ENCODE data around the gene GRIPAP1.
"Not testable (repeated sequence)": the region's sequence is repeated elsewhere in the genome, so short reads cannot be mapped to it uniquely, and the experiment has no call there.

GRCh38 chrX:48980341-48980740, 21.7 kb downstream of the GRIPAP1 start:
- not testable (repeated sequence) for TF ChIP-seq TERF1 (CRISPR knock-in tag; IDR thresholded peaks at IDR 0.05); ERF (CRISPR knock-in tag; IDR thresholded peaks at IDR 0.05); CBX1 (IDR thresholded peaks at IDR 0.05; ENCODE audit: low read depth); FOXP1 (IDR thresholded peaks at IDR 0.05); FOXP1 (CRISPR knock-in tag; IDR thresholded peaks at IDR 0.05); KAT7 (CRISPR knock-in tag; IDR thresholded peaks at IDR 0.05; ENCODE audit: borderline replicate concordance); MBNL3 (CRISPR knock-in tag; conservative IDR thresholded peaks at IDR 0.05); POLR2AphosphoS2 (IDR thresholded peaks at IDR 0.05; ENCODE audit: low read depth, low read length)
- TF ChIP-seq, protein P1, sequence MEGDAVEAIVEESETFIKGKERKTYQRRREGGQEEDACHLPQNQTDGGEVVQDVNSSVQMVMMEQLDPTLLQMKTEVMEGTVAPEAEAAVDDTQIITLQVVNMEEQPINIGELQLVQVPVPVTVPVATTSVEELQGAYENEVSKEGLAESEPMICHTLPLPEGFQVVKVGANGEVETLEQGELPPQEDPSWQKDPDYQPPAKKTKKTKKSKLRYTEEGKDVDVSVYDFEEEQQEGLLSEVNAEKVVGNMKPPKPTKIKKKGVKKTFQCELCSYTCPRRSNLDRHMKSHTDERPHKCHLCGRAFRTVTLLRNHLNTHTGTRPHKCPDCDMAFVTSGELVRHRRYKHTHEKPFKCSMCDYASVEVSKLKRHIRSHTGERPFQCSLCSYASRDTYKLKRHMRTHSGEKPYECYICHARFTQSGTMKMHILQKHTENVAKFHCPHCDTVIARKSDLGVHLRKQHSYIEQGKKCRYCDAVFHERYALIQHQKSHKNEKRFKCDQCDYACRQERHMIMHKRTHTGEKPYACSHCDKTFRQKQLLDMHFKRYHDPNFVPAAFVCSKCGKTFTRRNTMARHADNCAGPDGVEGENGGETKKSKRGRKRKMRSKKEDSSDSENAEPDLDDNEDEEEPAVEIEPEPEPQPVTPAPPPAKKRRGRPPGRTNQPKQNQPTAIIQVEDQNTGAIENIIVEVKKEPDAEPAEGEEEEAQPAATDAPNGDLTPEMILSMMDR (CRISPR knock-in tag; IDR thresholded peaks at IDR 0.05), result not testable (repeated sequence)
- TF ChIP-seq, protein P2, sequence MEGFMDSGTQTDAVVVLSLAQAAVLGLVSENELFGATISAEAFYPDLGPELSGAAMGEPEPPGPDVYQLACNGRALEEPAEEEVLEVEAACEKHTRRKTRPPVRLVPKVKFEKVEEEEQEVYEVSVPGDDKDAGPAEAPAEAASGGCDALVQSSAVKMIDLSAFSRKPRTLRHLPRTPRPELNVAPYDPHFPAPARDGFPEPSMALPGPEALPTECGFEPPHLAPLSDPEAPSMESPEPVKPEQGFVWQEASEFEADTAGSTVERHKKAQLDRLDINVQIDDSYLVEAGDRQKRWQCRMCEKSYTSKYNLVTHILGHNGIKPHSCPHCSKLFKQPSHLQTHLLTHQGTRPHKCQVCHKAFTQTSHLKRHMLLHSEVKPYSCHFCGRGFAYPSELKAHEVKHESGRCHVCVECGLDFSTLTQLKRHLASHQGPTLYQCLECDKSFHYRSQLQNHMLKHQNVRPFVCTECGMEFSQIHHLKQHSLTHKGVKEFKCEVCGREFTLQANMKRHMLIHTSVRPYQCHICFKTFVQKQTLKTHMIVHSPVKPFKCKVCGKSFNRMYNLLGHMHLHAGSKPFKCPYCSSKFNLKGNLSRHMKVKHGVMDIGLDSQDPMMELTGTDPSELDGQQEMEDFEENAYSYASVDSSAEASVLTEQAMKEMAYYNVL (CRISPR knock-in tag; IDR thresholded peaks at IDR 0.05; ENCODE audit: borderline replicate concordance), result not testable (repeated sequence)
